ENCODE results near the gene MAPRE3.

Gene MAPRE3

GRCh38 chr2:26964446-26965130 is 5.8 kb upstream of the MAPRE3 start:
- DNase-seq (ENCODE audit: low read depth), result no peak
- TF ChIP-seq CTCF (IDR thresholded peaks at IDR 0.05; ENCODE audit: insufficient read depth, low read depth, low read length, missing control alignments), result no peak
- H3K4me3 ChIP-seq (ENCODE audit: low read depth, low read length), result no peak overlapping the region

- H3K4me3 ChIP-seq (ENCODE audit: low read depth, low read length), result no peak overlapping the region
- no peak for TF ChIP-seq CTCF (IDR thresholded peaks at IDR 0.05; ENCODE audit: insufficient read depth, low read depth, low read length, missing control alignments)
- no peak for DNase-seq (ENCODE audit: low read depth)
These were observed 2.4 kb upstream of the MAPRE3 start for GRCh38 chr2:26968001-26968400.

GRCh38 chr2:26969077-26969844 is 1.2 kb upstream of the MAPRE3 start:
- TF ChIP-seq CTCF (IDR thresholded peaks at IDR 0.05; ENCODE audit: insufficient read depth, low read depth, low read length, missing control alignments), result no peak
- no peak overlapping the region for H3K4me3 ChIP-seq (ENCODE audit: low read depth, low read length)
- DNase-seq (ENCODE audit: low read depth), result no peak

GRCh38 chr2:26970928-26971627 is 641 bp downstream of the MAPRE3 start:
- peak overlapping the region; percentile 69 for H3K4me3 ChIP-seq (ENCODE audit: low read depth, low read length)
- DNase-seq (ENCODE audit: low read depth), result no peak
- no peak for TF ChIP-seq CTCF (IDR thresholded peaks at IDR 0.05; ENCODE audit: insufficient read depth, low read depth, low read length, missing control alignments)

GRCh38 chr2:26971911-26972786 is 1.7 kb downstream of the MAPRE3 start:
- no peak for TF ChIP-seq CTCF (IDR thresholded peaks at IDR 0.05; ENCODE audit: insufficient read depth, low read depth, low read length, missing control alignments)
- no peak overlapping the region for H3K4me3 ChIP-seq (ENCODE audit: low read depth, low read length)
- DNase-seq (ENCODE audit: low read depth), result no peak

GRCh38 chr2:26974352-26974751 is 3.9 kb downstream of the MAPRE3 start:
- TF ChIP-seq CTCF (IDR thresholded peaks at IDR 0.05; ENCODE audit: insufficient read depth, low read depth, low read length, missing control alignments), result no peak
- DNase-seq (ENCODE audit: low read depth), result no peak
- H3K4me3 ChIP-seq (ENCODE audit: low read depth, low read length), result no peak overlapping the region
